ENCODE data around the gene IGF2. TPM values are rescaled to one million over a fixed set of nuclear protein-coding genes. Genes with fewer than 3 reads are reported as not detected.

The IGF2 gene
- total and polyA plus RNA-seq, 2 of the 8 experiments (the other 6 are each of a cell fraction or from before 2014, with no cell fraction given), result 0.74 to 1.5 TPM

DNA sequence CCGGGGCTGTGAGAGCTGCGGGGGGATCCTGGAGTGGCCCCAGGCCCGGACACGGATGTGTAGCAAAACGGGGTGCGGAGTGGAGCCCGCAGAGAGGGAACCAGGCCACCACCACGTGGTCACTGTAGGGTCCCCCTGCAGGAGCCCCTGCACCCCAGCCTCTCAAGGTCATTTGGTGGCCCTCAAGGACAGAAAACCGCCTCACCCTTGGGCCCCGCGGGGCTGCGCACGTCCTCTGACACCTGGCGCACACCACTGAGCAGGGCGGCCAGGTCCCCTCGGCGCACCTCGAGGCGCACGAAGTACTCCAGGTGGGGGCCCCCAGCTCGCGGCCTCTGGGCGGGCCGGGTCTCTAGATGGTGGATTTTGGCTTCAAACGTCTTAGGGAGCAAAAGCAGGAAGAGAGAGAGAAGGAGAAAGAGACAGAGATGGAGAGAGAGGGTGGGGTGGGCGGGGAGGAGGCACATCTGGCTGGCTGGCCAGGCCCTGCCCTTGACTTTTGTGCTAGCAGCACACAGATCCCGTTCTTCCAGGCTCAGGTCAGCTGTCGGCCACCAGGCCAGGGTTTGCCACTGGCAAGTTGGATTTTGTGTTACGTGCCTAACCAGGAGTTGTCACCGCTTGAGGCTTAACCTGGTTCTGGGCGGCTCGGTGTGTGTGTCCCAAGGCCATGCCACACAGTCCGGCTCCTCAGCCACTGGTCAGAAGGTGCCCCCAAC is 29.3 kb upstream of the IGF2 start:
- Histone ChIP-seq H2BK15ac (ENCODE audit: low read length) (no peak overlapping the region), H3K9me3 (ENCODE audit: insufficient read depth in 2 of 2, low read depth in 1 of 2, low read length in 1 of 2) (no peaks in the 10 kb centered on the region), H4K91ac (replicated peaks; ENCODE audit: insufficient read length, low read length) (no peak overlapping the region), H3K23me2 (ENCODE audit: low read depth, low read length) (no peaks in the 10 kb centered on the region), H3K4me3 (ENCODE audit: extremely low read depth in 1 of 4, insufficient read depth in 2 of 4, low read depth in 3 of 4, low read length in 4 of 4) (no peak overlapping the region), H3K27me3 (replicated peaks in 1 of 4; ENCODE audit: control insufficient read depth in 3 of 4, extremely low read depth in 1 of 4, insufficient read depth in 3 of 4, low read length in 3 of 4) (peaks cover 0 to 14% (median 0%) of the 10 kb centered on the region in 4 experiments; a peak in 3 of 7 replicates), H3K79me1 (ENCODE audit: low read depth, low read length) (no peaks in the 10 kb centered on the region), H3K4me2 (ENCODE audit: insufficient read depth in 1 of 2, low read depth in 2 of 2, low read length in 2 of 2) (no peak overlapping the region), H3K4ac (replicated peaks; ENCODE audit: insufficient read length, low read depth, low read length) (no peak overlapping the region), H3K9ac (replicated peaks in 1 of 4; ENCODE audit: extremely low read depth in 1 of 4, low read depth in 3 of 4, low read length in 3 of 4) (no peak overlapping the region; a peak in 1 of 7 replicates), H3K36me3 (ENCODE audit: control insufficient read depth in 2 of 4, insufficient read depth in 4 of 4, low read length in 3 of 4) (no peaks in the 10 kb centered on the region; a peak in 1 of 8 replicates), H4K20me1 (replicated peaks in 1 of 2; ENCODE audit: control insufficient read depth in 1 of 2, insufficient read depth in 2 of 2, low read length in 2 of 2) (no peaks in the 10 kb centered on the region), H2BK120ac (replicated peaks; ENCODE audit: low read depth, low read length) (no peak overlapping the region), H2BK12ac (ENCODE audit: low read depth, low read length) (no peak overlapping the region), H2BK5ac (ENCODE audit: low read depth, low read length) (no peak overlapping the region), H3K23ac (ENCODE audit: insufficient read length) (no peak overlapping the region), H2AFZ (ENCODE audit: low read length) (no peak overlapping the region), H3K56ac (replicated peaks; ENCODE audit: insufficient read length, low read depth, low read length) (no peak overlapping the region), H3K18ac (ENCODE audit: extremely low read depth, low read length) (no peak overlapping the region), H2AK5ac (ENCODE audit: low read depth, low read length) (no peak overlapping the region), H4K8ac (ENCODE audit: extremely low read depth, insufficient read depth, low read length) (peak overlapping the region; percentile 51; the same call in 1 of the 2 replicates), H4K5ac (ENCODE audit: insufficient read length, low read depth, low read length) (no peak overlapping the region), H3K14ac (ENCODE audit: insufficient read length) (no peak overlapping the region), H3K27ac (ENCODE audit: low read depth, low read length) (no peak overlapping the region), H3K79me2 (ENCODE audit: control insufficient read depth in 1 of 2, insufficient read depth in 2 of 2, low read length in 2 of 2) (no peaks in the 10 kb centered on the region), H3K4me1 (replicated peaks in 1 of 4; ENCODE audit: control insufficient read depth in 3 of 4, insufficient read depth in 4 of 4, low read length in 3 of 4) (peaks cover 0 to 6% (median 1%) of the 10 kb centered on the region in 4 experiments; a peak in 2 of 7 replicates), H2BK20ac (ENCODE audit: low read length) (no peak overlapping the region)
- no peak for FAIRE-seq
- CTCF ChIA-PET (ENCODE audit: partially characterized antibody), result interaction anchor here (0.9 to 20.6 kb wide), 5 partner anchors 15 to 335 kb away, joined by 3 to 244 read pairs (median 5); partner anchors contain the start of gene INS
- POLR2A ChIA-PET (ENCODE audit: partially characterized antibody), result no interaction called here
- no peak for DNase-seq (ENCODE audit: low read depth in 1 of 2, low spot score in 2 of 2)
- 88% methylated on average over 24 of the region's 33 CpGs; no CpG with 5 or more reads in 1 of the 2 experiments for WGBS, 2 experiments (ENCODE audit: extremely low coverage in 1 of 2, insufficient coverage in 1 of 2, insufficient read length in 1 of 2, insufficient replicate concordance in 2 of 2, low coverage in 1 of 2, low lambda C conversion rate in 2 of 2, missing lambda C conversion rate in 1 of 2)
- TF ChIP-seq NANOG (IDR thresholded peaks at IDR 0.05; ENCODE audit: insufficient read depth, low read depth, low read length, poor library complexity, severe bottlenecking) (no peak), PHF8 (conservative IDR thresholded peaks at IDR 0.05; ENCODE audit: low read depth, low read length) (no peak), SP4 (IDR thresholded peaks at IDR 0.05; ENCODE audit: low read length) (no peak), SIX5 (IDR thresholded peaks at IDR 0.05; ENCODE audit: low read depth, low read length) (no peak), TCF12 (IDR thresholded peaks at IDR 0.05; ENCODE audit: low read depth, low read length) (no peak), NRF1 (IDR thresholded peaks at IDR 0.05; ENCODE audit: low read depth, low read length) (no peak), EGR1 (IDR thresholded peaks at IDR 0.05; ENCODE audit: borderline replicate concordance, low read depth, low read length) (no peak), CBX5 (IDR thresholded peaks at IDR 0.05; ENCODE audit: low read depth, low read length) (no peak), EZH2 (IDR thresholded peaks at IDR 0.05; ENCODE audit: low read depth, low read length, severe bottlenecking) (no peak), CHD1 (IDR thresholded peaks at IDR 0.05; ENCODE audit: low read depth, low read length) (no peak)
- TF ChIP-seq, protein P1, sequence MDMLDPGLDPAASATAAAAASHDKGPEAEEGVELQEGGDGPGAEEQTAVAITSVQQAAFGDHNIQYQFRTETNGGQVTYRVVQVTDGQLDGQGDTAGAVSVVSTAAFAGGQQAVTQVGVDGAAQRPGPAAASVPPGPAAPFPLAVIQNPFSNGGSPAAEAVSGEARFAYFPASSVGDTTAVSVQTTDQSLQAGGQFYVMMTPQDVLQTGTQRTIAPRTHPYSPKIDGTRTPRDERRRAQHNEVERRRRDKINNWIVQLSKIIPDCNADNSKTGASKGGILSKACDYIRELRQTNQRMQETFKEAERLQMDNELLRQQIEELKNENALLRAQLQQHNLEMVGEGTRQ (IDR thresholded peaks at IDR 0.05; ENCODE audit: low read length), result no peak

Measured in H1 (cell line).